GM18867 (cell line): ENCODE results near the gene MRPL19.

ENCODE experiments used
- ATAC-seq: cut with Tn5 transposase; IDR thresholded peaks from one replicate; pipeline ENCODE4 v1.9.1; 2021; ENCODE audit warnings: mild to moderate bottlenecking, moderate library complexity; ENCODE audit not compliant: unreplicated experiment

MRPL19 gene

GRCh38 chr2:75728614-75729419, 82.2 kb downstream of the MRPL19 start:
- ATAC-seq: no peak

- ATAC-seq: no peak
These were observed 83.3 kb downstream of the MRPL19 start for GRCh38 chr2:75729861-75730260.

GRCh38 chr2:75736276-75736675, 89.7 kb downstream of the MRPL19 start:
- ATAC-seq: no peak

GRCh38 chr2:75737961-75738360, 91.4 kb downstream of the MRPL19 start:
- no peak for ATAC-seq
